Neural crest cell (in vitro differentiated cells): ENCODE results near the gene RASGRF2. TPM values are rescaled to one million over a fixed set of nuclear protein-coding genes. Genes with fewer than 3 reads are reported as not detected.

Experiments used
- DNase-seq: peaks from one replicate; pipeline ENCODE4 v3.0.0; 2021; ENCODE audit warnings: low read depth, mixed read lengths, low spot score
- H3K27ac Mint-ChIP-seq: one replicate; pipeline ENCODE4 v1.8.0; 2021; ENCODE audit warnings: mild to moderate bottlenecking, mixed read lengths; ENCODE audit not compliant: unreplicated experiment
- H3K27me3 Mint-ChIP-seq: 2 replicates; pipeline ENCODE4 v1.8.0; 2021; ENCODE audit warnings: low read depth, mild to moderate bottlenecking, mixed read lengths
- H3K36me3 Mint-ChIP-seq: 2 replicates; pipeline ENCODE4 v1.8.0; 2021; ENCODE audit warnings: low read depth, mild to moderate bottlenecking, mixed read lengths
- H3K4me1 Mint-ChIP-seq: 2 replicates; pipeline ENCODE4 v1.8.0; 2021; ENCODE audit warnings: mixed read lengths
- H3K4me3 Mint-ChIP-seq: one replicate; pipeline ENCODE4 v1.8.0; 2021; ENCODE audit warnings: mild to moderate bottlenecking, mixed read lengths
- H3K9me3 Mint-ChIP-seq: 2 replicates; pipeline ENCODE4 v1.8.0; 2021; ENCODE audit warnings: mixed read lengths
- CTCF ChIP-seq: fragments of 200-600 bp; sonication (generic); conservative IDR thresholded peaks from 2 replicates; pipeline ENCODE4 v1.5.0; 2021; ENCODE audit warnings: antibody characterized with exemption, mild to moderate bottlenecking
- total RNA-seq: library from RNA; stranded (reverse); gene quantifications from 2 replicates; pipeline ENCODE4 v1.2.1, GENCODE V29; 2021

RASGRF2 gene
- total RNA-seq, 1 donor from 2014 or later = 0.19 TPM

GRCh38 chr5:81164476-81164875 lies 204.3 kb downstream of the RASGRF2 start:
- TF ChIP-seq CTCF = no peak
- no peak for DNase-seq
- Mint-ChIP-seq H3K36me3 (no peaks in the 10 kb centered on the region), H3K27me3 (peaks cover 3% of the 10 kb centered on the region), H3K9me3 (peaks cover 2% of the 10 kb centered on the region), H3K4me1 (peaks cover 39% of the 10 kb centered on the region), H3K27ac (no peak overlapping the region), H3K4me3 (no peak overlapping the region)

- peaks cover 41% of the 10 kb centered on the region for H3K4me1 Mint-ChIP-seq
- no peak overlapping the region for H3K27ac Mint-ChIP-seq
- DNase-seq = no peak
- H3K9me3 Mint-ChIP-seq = peaks cover 2% of the 10 kb centered on the region
- H3K36me3 Mint-ChIP-seq = no peaks in the 10 kb centered on the region
- H3K27me3 Mint-ChIP-seq = peaks cover 3% of the 10 kb centered on the region
- no peak for TF ChIP-seq CTCF
- H3K4me3 Mint-ChIP-seq = no peak overlapping the region
Measured at GRCh38 chr5:81164936-81165335, 204.8 kb downstream of the RASGRF2 start.

- H3K27ac Mint-ChIP-seq = no peak overlapping the region
- H3K36me3 Mint-ChIP-seq = no peaks in the 10 kb centered on the region
- no peak overlapping the region for H3K4me3 Mint-ChIP-seq
- peak; percentile 72 for TF ChIP-seq CTCF
- peaks cover 4% of the 10 kb centered on the region for H3K9me3 Mint-ChIP-seq
- peak; percentile 54 for DNase-seq
- H3K4me1 Mint-ChIP-seq = peaks cover 48% of the 10 kb centered on the region
- peaks cover 3% of the 10 kb centered on the region for H3K27me3 Mint-ChIP-seq
Measured at GRCh38 chr5:81165493-81166119, 205.4 kb downstream of the RASGRF2 start.

GRCh38 chr5:81166430-81166829 lies 206.3 kb downstream of the RASGRF2 start:
- peak overlapping the region; percentile 98 for H3K27ac Mint-ChIP-seq
- TF ChIP-seq CTCF = no peak
- H3K4me1 Mint-ChIP-seq = peaks cover 53% of the 10 kb centered on the region
- H3K27me3 Mint-ChIP-seq = peaks cover 3% of the 10 kb centered on the region
- no peaks in the 10 kb centered on the region for H3K36me3 Mint-ChIP-seq
- no peak overlapping the region for H3K4me3 Mint-ChIP-seq
- peaks cover 4% of the 10 kb centered on the region for H3K9me3 Mint-ChIP-seq
- no peak for DNase-seq

- Mint-ChIP-seq H3K36me3 (no peaks in the 10 kb centered on the region), H3K27me3 (peaks cover 3% of the 10 kb centered on the region), H3K4me3 (peak overlapping the region; percentile 79), H3K27ac (peak overlapping the region; percentile 98), H3K4me1 (peaks cover 57% of the 10 kb centered on the region), H3K9me3 (peaks cover 4% of the 10 kb centered on the region)
- DNase-seq = no peak
- no peak for TF ChIP-seq CTCF
Measured at GRCh38 chr5:81167078-81167477, 206.9 kb downstream of the RASGRF2 start.
